GM18507 (cell line): ENCODE results near the gene EMSY.
"Not testable (repeated sequence)": the region's sequence is repeated elsewhere in the genome, so short reads cannot be mapped to it uniquely, and the experiment has no call there.

ENCODE experiments used
- DNase-seq: peaks from one replicate; pipeline ENCODE4 v3.0.0; 2011; ENCODE audit warnings: low read depth; ENCODE audit not compliant: insufficient read length; ENCODE audit errors: extremely low spot score
- FAIRE-seq: peaks from 2 replicates; lab custom pipeline; 2011; peaks lifted over from hg19 to GRCh38; lab: Jason Lieb, UNC

The EMSY gene, protein sequence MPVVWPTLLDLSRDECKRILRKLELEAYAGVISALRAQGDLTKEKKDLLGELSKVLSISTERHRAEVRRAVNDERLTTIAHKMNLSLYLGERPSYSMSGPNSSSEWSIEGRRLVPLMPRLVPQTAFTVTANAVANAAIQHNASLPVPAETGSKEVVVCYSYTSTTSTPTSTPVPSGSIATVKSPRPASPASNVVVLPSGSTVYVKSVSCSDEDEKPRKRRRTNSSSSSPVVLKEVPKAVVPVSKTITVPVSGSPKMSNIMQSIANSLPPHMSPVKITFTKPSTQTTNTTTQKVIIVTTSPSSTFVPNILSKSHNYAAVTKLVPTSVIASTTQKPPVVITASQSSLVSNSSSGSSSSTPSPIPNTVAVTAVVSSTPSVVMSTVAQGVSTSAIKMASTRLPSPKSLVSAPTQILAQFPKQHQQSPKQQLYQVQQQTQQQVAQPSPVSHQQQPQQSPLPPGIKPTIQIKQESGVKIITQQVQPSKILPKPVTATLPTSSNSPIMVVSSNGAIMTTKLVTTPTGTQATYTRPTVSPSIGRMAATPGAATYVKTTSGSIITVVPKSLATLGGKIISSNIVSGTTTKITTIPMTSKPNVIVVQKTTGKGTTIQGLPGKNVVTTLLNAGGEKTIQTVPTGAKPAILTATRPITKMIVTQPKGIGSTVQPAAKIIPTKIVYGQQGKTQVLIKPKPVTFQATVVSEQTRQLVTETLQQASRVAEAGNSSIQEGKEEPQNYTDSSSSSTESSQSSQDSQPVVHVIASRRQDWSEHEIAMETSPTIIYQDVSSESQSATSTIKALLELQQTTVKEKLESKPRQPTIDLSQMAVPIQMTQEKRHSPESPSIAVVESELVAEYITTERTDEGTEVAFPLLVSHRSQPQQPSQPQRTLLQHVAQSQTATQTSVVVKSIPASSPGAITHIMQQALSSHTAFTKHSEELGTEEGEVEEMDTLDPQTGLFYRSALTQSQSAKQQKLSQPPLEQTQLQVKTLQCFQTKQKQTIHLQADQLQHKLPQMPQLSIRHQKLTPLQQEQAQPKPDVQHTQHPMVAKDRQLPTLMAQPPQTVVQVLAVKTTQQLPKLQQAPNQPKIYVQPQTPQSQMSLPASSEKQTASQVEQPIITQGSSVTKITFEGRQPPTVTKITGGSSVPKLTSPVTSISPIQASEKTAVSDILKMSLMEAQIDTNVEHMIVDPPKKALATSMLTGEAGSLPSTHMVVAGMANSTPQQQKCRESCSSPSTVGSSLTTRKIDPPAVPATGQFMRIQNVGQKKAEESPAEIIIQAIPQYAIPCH (N-terminal part only)

DNA sequence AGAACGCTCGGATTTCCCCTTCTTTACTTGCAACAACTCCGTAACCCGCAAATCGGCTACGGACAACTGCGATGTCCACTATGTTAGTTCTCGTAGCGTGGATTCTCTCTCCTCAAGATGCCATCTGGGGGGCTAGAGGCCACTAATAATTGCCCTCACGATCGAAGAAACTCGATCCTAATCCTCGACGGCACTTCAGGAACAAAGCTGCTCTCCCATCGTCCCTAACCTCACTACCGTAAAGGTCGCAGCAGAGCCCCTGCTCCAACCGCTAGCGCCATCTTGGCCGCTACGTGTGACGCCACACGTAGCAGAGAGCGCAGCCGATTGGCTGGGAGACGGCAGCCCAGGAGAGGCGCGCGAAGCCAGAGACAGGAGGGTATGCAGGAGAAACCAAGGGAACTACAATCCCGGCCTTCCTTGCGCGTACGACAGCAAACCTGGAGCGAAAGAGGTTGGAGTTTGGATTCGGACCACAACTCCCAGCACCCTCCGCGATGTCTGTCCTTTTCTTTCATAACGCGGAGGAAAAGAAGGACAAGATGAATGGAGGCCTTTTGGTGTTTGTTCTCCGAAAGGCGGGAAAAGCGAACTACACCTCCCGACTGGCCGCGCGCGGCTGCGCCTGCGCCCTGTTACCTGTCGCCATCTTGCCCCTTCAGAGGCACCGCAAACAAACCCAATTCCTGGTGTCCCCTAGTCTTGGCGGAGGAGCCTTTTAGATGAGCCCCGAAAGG is at the start of gene EMSY:
EMSY (plus strand) TSS at position 635 of the 737 bp plus-strand sequence. CDS start 1,921 bp downstream, outside the sequence.
- FAIRE-seq (peak; percentile 99), DNase-seq (peak; percentile 87)

DNA sequence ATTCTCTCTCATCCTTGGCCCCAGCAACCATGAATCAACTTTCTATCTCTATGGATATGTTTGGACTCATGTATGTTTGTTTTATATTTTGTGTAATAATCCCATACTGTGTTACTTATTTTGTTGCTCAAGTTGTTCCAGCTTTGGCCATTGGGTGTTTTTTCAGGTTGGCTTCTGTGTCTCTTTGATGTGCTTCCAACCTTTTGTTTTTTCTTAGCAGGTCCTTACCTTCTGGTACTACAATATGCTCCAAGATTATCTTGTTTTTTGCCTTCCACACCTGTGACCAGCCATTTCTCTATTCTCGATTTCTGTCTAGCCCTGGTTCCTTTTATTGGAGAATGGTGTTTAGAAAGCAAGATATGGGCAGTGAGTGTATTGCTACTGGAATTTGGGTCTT is 49.5 kb upstream of the EMSY start:
- no peak for FAIRE-seq
- no peak for DNase-seq

DNA sequence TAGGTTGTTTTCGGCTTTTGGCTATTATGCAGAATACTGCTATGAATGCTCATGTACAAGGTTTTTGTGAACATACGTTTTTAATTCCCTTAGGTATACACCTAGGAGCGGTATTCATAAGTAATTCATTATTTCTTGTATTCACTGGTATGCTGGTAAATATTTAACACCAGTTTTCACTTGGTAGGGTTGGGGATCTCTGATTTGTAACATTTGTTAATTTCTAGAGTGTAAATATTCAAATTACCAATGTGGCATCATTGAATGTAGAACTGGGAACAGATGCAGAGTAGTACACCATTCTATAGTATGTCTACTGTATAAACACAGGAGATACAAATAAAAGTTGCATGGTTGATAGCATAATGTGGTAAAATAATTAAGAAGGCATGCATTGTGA is 47.4 kb upstream of the EMSY start:
- peak; percentile 28 for DNase-seq
- FAIRE-seq: peak; percentile 62

DNA sequence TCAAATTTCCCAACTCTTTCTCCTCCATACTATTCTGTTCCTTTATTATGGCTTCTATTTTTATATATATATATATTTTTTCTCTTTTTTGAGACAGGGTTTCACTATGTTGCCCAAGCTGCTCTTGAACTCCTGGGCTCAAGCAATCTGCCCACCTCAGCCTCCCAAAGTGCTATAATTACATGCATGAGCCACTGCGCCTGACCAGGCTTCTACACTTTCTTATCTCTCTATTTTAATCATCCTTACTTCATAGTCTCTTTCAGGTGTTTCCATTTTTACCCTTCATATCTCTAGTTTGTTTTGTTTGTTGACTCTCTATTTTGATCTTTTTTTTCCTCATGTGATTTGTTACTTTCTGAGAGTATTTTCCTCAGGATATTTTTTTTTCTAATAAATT is 43.9 kb upstream of the EMSY start:
- DNase-seq (no peak), FAIRE-seq (no peak)

DNA sequence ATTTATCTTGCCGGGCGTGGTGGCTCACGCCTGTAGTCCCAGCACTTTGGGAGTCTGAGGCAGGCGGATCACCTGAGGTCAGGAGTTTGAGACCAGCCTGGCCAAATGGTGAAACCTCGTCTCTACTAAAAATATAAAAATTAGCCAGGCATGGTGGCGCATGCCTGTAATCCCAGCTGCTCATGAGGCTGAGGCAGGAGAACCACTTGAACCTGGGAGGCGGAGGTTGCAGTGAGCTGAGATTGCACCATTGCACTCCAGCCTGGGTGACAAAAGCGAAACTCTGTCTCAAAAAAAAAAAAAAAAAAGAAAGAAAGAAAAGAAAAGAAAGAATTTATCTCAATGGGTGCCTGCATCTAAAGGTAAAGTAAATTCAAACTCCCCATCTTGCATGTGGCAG is 43.3 kb upstream of the EMSY start:
- FAIRE-seq: not testable (repeated sequence)

DNA sequence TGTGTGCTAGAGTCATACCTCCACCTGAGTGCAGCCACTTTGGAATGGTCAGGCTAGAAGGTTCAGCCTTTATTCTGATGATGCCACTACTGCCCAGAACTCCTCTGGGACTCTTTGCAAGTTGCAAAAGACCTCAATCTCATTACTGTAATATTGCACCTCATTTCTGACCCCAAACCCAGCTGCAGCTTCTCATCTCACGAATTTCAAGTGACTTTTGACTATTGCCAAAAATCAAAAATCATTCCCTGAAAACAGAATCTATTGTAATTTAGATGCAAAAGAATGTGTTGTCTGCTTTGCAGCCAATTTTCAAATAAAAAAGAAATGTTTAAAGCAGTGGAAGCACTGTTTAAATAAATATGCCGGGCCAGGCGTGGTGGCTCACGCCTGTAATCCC is 38.5 kb upstream of the EMSY start:
- no peak for FAIRE-seq
- no peak for DNase-seq

More for the DNA sequence above, 43.3 kb upstream of the EMSY start:
- DNase-seq: not testable (repeated sequence)

DNA sequence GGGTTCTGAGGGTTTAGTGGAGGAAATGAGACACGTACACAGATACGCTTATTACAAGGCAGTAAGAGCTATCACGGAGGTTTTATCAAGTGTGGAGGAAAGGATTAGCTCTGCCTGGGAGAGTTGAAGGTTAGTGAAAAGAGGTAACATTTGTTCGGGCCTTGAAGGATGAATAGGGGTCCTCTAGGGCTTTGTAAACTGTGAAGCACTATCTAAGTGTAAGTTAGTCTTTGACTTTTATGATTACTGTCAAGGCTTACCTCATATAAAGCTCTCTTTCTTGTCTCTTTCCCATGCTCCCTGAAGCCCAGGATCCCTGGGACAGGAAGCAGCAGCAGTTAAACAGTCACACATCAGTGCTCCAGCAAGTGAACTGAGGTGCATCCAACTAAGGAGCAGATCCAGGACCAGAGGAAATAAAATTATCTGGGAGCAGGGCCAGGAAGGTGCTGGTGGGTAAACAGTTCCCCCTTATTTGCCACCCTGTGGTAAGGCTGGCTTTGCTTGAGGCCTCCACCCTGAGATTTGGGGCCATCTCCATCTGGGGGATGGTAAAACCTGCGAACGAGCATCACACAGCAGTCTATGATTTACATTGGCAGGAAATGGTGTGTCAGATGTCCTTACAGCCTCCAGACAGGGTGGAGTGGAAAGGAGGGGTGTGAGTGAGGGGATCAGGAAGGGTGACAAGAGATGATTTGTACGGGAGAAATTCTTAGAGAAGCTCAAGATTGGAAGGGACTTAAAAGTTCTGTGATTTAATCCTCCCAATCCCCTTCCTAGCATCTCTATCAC is 36.5 kb upstream of the EMSY start:
- no peak for FAIRE-seq
- no peak for DNase-seq

DNA sequence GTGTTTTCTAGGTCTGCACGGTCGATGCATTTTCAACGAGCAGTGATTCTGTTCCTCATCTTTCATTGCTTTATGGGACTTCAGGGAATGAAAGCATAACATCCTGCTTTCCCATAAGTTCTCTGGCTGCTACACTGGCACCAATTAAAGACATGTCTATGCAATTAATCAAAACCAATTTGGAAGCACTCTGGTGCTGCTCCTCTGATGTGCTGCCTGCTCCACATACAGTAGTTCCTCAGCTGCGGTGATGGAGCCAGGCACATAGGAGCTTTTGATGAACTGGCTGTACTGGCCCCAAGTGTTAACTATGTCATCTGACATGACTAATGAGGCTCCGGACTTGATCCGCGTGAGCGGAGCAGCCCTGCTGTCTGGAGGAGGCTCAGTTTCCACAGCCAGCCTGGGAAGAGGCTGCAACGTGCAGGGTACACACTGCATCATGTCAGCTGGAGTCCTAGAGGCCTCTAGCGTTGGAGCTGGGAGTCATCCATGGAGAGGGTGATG is 33.9 kb upstream of the EMSY start:
- FAIRE-seq (no peak), DNase-seq (no peak)

DNA sequence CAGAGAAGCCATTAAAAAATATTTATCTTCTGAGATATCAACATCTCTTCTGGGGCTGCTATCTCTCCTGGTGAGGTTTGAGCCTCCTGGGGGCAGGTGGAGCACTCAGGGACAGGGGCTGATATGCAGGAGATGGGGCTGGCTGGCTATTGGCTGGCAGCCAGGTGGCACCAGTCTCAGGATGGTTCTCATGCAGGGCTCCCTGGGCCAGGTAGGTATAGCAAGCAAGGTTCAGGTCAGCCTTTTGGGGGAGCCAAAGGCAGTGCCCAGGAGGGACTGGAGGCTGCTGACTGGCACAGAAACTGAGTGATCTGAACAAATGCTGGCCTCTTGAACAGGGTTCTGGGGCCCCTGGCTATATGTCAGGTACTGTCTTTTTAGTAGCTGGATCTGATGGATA is 29.7 kb upstream of the EMSY start:
- FAIRE-seq (no peak), DNase-seq (no peak)

DNA sequence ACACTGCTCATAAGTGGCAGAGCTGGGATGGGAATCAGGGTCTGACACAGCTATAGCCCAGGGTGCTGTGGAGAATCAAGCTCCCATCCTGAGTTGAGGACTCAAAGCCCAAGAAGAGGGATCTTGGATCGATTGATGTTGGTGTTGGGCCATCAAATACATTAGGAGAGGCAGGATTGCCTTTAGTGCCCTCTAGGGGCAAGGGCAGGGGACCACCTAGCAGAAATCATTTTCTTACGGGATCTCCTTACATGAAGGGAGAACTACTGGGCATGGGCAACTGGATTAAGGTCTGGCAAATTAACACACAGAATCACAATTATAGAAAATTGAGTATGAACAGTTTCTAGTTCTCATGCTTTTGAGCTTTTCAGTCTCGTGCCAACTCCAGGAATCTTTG is 24.9 kb upstream of the EMSY start:
- FAIRE-seq (no peak), DNase-seq (peak; percentile 12)

DNA sequence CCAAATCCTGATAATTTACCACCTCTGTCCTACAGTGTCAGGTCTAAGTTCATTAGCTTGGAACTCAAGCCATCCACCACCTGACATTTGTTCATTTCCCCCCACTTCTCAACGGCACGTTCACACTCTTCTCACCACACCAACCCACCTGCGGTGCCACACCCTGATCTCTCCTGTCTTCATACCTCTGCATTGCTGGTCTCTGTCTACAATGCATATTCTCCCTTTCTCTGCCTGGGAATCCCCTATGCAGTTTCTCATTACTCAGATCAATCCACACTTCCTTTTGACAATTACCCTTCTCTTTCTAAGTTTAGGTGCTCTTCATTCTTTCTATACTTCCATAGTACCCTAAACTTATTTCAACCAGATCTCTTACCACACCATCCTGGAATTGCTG is 20.4 kb upstream of the EMSY start:
- DNase-seq (no peak), FAIRE-seq (peak; percentile 73)

DNA sequence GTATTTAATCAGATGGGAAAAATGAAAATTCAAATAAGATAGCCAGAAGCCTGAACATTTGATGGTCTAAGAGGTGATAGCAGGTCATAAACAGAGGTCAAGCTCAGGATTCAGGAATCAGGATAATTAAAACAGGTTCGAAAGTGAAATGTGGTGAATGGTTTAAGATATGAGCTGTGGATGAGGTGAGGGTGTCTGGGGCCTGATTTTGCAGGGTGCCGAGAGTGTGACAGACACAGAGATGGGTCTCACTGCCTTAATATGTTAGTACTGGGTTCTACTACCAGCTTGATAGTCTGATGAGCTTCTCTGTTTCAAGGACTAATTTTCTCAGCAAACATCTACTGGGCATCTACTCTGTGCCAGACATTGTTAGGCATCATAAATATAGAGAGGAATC is 19.9 kb upstream of the EMSY start:
- FAIRE-seq (no peak), DNase-seq (no peak)

DNA sequence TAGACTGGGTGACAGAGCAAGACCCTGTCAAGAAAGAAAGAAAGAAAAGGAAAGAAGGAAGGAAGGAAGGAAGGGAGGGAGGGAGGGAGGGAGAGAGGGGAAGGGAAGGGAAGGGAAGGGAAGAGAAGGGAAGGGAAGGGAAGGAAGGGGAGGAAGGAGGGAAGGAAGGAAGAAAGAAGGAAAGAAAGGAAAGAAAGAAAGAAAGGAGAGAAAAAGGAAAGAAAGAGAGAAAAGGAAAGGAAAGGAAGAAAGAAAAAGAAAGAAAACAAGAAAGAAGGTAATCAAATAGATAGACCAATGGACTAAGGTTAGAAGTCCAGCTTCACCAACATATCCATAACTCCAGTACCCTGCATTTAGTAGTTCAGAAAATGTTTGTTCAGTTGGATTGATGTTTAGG is 18.2 kb upstream of the EMSY start:
- no peak for FAIRE-seq
- no peak for DNase-seq

DNA sequence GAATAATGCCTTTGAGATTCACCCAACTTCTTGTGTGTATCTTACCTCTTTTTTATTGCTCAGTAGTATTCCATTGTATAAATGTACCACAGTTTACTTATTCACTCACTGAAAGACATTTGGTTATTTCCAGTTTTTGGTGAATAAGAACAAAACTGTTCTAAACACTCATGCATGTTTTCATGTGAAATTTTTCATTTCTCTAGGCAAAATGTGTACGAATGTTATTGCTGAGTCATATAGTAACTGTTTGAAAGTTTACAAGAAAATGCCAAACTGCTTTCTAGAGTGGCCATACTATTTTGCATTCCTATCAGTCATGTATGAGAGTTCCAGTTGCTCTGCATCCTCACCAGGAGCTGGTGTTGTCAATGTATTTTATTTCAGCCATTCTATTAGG is 8.8 kb upstream of the EMSY start:
- no peak for FAIRE-seq
- no peak for DNase-seq

DNA sequence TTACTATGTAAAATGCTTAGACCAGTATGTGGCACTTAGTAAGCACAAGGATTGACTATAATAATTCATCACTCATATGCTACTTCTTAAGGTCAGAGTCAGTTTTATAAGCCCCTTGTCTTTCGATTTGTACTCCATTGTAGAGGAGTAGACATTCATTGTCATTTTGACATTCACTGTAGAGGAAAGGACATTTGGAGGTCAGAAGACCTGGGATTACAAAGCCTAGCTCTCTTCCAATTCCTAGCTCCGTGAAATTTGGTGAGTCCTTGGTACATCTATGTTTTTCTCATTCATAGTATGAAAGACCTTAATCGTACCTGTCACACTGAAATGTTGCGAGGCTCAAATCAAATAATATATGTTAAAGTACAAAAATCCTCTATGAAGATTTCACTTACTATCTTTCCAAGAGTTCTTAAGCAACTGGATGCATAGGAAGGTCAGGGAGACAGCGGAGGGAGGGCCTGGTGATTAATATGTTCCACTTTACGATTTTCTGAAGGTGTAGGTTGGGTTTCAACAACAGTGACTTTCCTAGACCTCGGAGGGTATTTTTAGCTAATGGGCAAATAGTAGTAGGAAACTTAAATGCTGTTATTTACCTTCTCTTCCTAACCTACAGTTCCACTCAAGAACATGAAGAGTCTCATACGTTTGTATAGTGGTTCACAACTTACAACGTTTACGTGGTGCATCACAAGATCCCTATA is 1.4 kb upstream of the EMSY start:
- FAIRE-seq (no peak), DNase-seq (no peak)

DNA sequence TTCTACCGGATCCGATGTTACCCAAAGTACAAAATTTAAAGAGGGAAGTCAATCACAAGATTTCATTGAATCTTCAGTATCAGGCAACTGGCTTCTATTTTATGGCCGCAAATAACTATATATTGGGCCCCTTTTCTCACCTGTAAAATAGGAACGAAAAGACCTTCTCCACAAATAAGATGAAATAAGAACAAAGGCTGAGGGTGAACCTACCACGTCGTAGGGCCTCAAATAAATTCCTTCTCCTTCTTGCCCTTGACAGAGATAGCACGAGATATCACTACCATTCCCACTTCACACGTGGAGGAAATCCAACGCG is 794 bp upstream of the EMSY start:
- FAIRE-seq (no peak), DNase-seq (no peak)

DNA sequence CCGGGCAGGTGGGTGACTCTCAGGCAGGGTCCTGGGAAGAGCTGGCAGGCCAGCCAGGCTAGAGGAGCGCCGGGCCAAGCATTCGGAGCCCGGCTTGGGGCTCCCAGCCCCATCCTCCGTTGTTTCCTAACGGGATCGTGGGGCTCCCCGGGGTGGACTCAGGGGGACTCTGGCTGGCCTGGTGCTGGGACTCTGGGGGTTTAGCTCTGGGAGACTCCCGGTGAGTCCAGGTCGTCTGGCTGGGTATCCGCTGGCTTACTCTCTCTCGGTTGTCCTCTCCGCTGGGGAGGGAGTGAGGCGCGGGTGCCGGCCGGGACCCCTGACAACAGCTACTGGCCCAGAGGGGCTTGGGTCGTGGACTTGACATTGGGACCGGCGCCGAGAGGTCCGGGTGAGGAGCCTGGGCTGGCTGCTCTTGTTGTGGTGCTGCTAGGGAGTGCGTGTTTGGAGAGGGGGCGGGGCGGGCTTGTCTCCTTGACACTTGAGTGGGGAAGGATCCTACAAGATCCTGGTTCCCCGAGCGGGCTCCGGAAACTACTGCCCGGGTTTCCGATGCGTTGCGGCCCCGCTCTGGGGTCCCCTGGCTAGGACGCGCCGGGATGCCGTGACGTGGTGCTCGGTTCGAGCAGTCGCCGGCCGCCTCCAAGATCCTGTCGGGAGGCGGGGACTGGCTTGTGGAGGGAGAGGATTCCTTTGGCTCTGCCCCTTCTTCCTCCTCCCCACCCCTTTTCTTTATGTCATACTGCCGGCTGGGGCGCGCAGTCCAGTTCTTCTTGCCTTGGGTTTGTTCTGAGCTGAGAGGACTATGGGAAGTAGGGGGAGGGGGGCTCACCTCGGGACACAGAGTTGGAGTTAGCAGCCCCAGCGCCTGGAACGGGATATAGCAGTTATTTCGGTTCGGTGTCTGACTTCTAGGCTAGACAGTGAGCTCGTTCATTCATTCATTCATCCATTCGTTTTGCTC is 585 bp downstream of the EMSY start:
- FAIRE-seq (peak; percentile 70), DNase-seq (peak; percentile 32)
